Mesenteric fat pad (tissue), 1 donor: Measurements from ENCODE around the gene PCDHGA11. TPM values are rescaled to one million over a fixed set of nuclear protein-coding genes. Genes with fewer than 3 reads are reported as not detected.
A peak's percentile ranks its signal among the peaks of the same experiment; 100 is the strongest.
"Not testable (repeated sequence)": the region's sequence is repeated elsewhere in the genome, so short reads cannot be mapped to it uniquely, and the experiment has no call there.

Experiments used
- DNase-seq: peaks from one replicate; pipeline ENCODE4 v3.0.0-alpha.2; 2020; ENCODE audit warnings: low spot score
- total RNA-seq: library from RNA; stranded (reverse); fragmentation: NEBNext Ultra II Directional; extraction: Animal tissue kit (Norgen Biotek cat#: 25700); gene quantifications from one replicate; pipeline ENCODE4 v1.2.1, GENCODE V29; 2021
- donor health status: DM: yes; HTN: yes; CAD: no.

The PCDHGA11 gene
- total RNA-seq, 1 donor from 2014 or later = 3.1 TPM

GRCh38 chr5:141397756-141398551 lies 22.9 kb upstream of the PCDHGA11 start, which contains the start of gene PCDHGB5:
TSS of gene PCDHGB5 (plus strand) at chr5:141397947. CDS start at chr5:141398128, 181 bp downstream.
- DNase-seq = not testable (repeated sequence)

GRCh38 chr5:141398608-141399007 lies 22.2 kb upstream of the PCDHGA11 start:
- no peak for DNase-seq

GRCh38 chr5:141399555-141400258 lies 21.1 kb upstream of the PCDHGA11 start:
- DNase-seq = no peak

- no peak for DNase-seq
Observed at GRCh38 chr5:141402553-141403243, 18.2 kb upstream of the PCDHGA11 start, which contains the start of gene PCDHGA9. TSS of gene PCDHGA9 (plus strand) at chr5:141402778. CDS start at chr5:141402953, 175 bp downstream.

GRCh38 chr5:141403387-141403786 lies 17.5 kb upstream of the PCDHGA11 start:
- DNase-seq = no peak

GRCh38 chr5:141407790-141408505 lies 12.9 kb upstream of the PCDHGA11 start, which contains the start of gene PCDHGB6:
TSS of gene PCDHGB6 (plus strand) at chr5:141408021. CDS start at chr5:141408203, 182 bp downstream.
- peak; percentile 79 for DNase-seq

GRCh38 chr5:141409598-141410306 lies 11.1 kb upstream of the PCDHGA11 start:
- peak; percentile 72 for DNase-seq

GRCh38 chr5:141411575-141411974 lies 9.3 kb upstream of the PCDHGA11 start:
- DNase-seq = no peak

GRCh38 chr5:141412854-141413539 lies 7.9 kb upstream of the PCDHGA11 start, which contains the start of gene PCDHGA10:
TSS of gene PCDHGA10 (plus strand) at chr5:141412987. CDS start at chr5:141413176, 189 bp downstream.
- no peak for DNase-seq

GRCh38 chr5:141413540-141414069 lies 7.2 kb upstream of the PCDHGA11 start:
- peak; percentile 87 for DNase-seq

GRCh38 chr5:141414548-141415274 lies 6.1 kb upstream of the PCDHGA11 start:
- peak; percentile 60 for DNase-seq

- not testable (repeated sequence) for DNase-seq
Observed at GRCh38 chr5:141415275-141415618, 5.6 kb upstream of the PCDHGA11 start.

GRCh38 chr5:141417494-141418172 lies 3.2 kb upstream of the PCDHGA11 start, which contains the start of gene PCDHGB7:
TSS of gene PCDHGB7 (plus strand) at chr5:141417677. CDS start at chr5:141417860, 183 bp downstream.
- peak; percentile 87 for DNase-seq

- DNase-seq = no peak
Observed at GRCh38 chr5:141419074-141419880, 1.6 kb upstream of the PCDHGA11 start.

GRCh38 chr5:141421489-141421855 lies 621 bp downstream of the PCDHGA11 start:
- no peak for DNase-seq

- no peak for DNase-seq
Observed at GRCh38 chr5:141422742-141423291, 2.0 kb downstream of the PCDHGA11 start.
